DND-41 (cell line): Measurements from ENCODE around the gene GLIS2.

Source experiments
- ATAC-seq: fragments of 200-7000 bp; cut with Tn5 transposase; 3 replicates; pipeline ENCODE4 v1.9.1; 2021; ENCODE audit warnings: low read depth; ENCODE audit not compliant: insufficient read depth
- DNase-seq: peaks from one replicate; pipeline ENCODE4 v3.0.0-alpha.2; 2020
- H2AFZ ChIP-seq: 2 replicates; pipeline ENCODE4 v1.6.0; 2012; ENCODE audit warnings: low read depth, low read length
- H3K27ac ChIP-seq: 2 replicates; pipeline ENCODE4 v1.5.1; 2012; ENCODE audit warnings: low read length, inconsistent platforms
- H3K27me3 ChIP-seq: fragments of 200-600 bp; sonication (generic); 2 replicates; pipeline ENCODE4 v1.6.0; 2012; ENCODE audit warnings: low read length, mild to moderate bottlenecking, inconsistent platforms; ENCODE audit not compliant: insufficient read depth, poor library complexity
- H3K36me3 ChIP-seq: 2 replicates; pipeline ENCODE4 v1.5.1; 2012; ENCODE audit warnings: low read length, inconsistent platforms; ENCODE audit not compliant: insufficient read depth
- H3K4me1 ChIP-seq: 2 replicates; pipeline ENCODE4 v1.5.1; 2012; ENCODE audit warnings: mild to moderate bottlenecking, low read length; ENCODE audit not compliant: insufficient read depth
- H3K4me2 ChIP-seq: 2 replicates; pipeline ENCODE4 v1.6.0; 2012; ENCODE audit warnings: mild to moderate bottlenecking, moderate library complexity, low read length, inconsistent platforms; ENCODE audit not compliant: insufficient read depth
- H3K4me3 ChIP-seq, 2 experiments: fragments of 200-600 bp in 1 of 2; shearing (Covaris generic) in 1 of 2; 2 replicates each; pipeline ENCODE4 v1.5.1; 2012 to 2016; ENCODE audit warnings: inconsistent platforms in 2 of 2, low read length in 2 of 2, mild to moderate bottlenecking in 2 of 2, low read depth in 1 of 2, moderate library complexity in 1 of 2
- H3K79me2 ChIP-seq: 2 replicates; pipeline ENCODE4 v1.6.0; 2012; ENCODE audit warnings: low read length, inconsistent platforms; ENCODE audit not compliant: insufficient read depth
- H3K9ac ChIP-seq: 2 replicates; pipeline ENCODE4 v1.6.0; 2012; ENCODE audit warnings: low read depth, mild to moderate bottlenecking, inconsistent platforms, low read length, moderate library complexity
- H3K9me3 ChIP-seq: 2 replicates; pipeline ENCODE4 v1.5.1; 2012; ENCODE audit warnings: low read length, moderate library complexity, mild to moderate bottlenecking, inconsistent platforms; ENCODE audit not compliant: insufficient read depth, severe bottlenecking
- H4K20me1 ChIP-seq: 2 replicates; pipeline ENCODE4 v1.6.0; 2012; ENCODE audit warnings: low read length; ENCODE audit not compliant: insufficient read depth
- EZH2 ChIP-seq: IDR thresholded peaks from 3 replicates; pipeline ENCODE4 v1.6.1; 2012; ENCODE audit warnings: borderline replicate concordance, low read depth, mild to moderate bottlenecking, moderate library complexity, low read length, inconsistent platforms; ENCODE audit not compliant: severe bottlenecking
- TF ChIP-seq, protein P1 (sequence below): IDR thresholded peaks from 2 replicates; pipeline ENCODE4 v1.5.1; 2012; ENCODE audit warnings: borderline replicate concordance, low read length, moderate library complexity, mild to moderate bottlenecking; ENCODE audit not compliant: poor library complexity, severe bottlenecking; ENCODE audit errors: extremely low read depth

Gene GLIS2

DNA sequence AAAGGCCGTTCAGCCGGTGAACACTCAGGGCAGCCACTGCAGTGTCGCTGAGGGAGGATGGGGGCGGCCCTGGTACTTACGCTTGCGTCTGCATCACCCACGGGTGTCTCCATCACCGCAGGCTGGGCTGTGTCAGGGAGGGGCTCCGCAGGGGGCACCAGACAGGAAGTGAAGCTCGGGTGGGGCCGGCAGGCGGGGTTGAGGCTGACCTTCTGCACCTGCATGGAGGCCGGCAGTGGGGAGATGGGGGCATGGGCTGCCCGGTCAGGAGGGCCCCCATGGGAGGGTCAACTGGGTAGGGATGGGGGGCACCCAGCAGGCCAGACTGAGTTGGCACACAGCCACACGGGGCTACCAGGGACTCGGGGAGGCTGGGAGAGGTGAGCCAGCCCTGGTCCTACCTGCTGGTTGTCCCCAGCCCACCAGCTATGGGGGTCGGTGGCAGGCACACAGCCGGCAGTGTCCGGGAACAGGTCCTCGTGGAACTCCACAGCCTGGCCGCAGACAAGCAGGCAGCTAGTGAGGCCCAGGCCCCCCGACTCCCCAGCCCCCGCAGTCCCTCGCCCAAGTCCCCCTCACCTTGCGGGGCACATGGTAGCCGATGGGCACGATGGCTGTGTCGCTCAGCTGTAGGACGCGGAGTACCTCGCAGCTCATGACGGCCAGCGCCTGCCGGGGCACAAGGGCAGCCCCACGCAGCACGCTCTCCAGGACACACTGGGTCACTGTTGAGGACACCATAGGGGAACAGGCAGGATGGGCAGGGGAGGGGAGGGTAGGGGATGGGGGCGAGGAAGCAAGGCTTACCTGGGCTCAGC, 48.5 kb downstream of the GLIS2 start:
- Histone ChIP-seq H3K4me3 (no peak overlapping the region), H3K79me2 (no peaks in the 10 kb centered on the region), H4K20me1 (peaks cover 22% of the 10 kb centered on the region), H3K4me1 (no peaks in the 10 kb centered on the region), H3K9ac (no peak overlapping the region), H3K9me3 (no peaks in the 10 kb centered on the region), H3K27me3 (no peaks in the 10 kb centered on the region), H3K36me3 (peaks cover 68% of the 10 kb centered on the region), H3K27ac (no peak overlapping the region), H2AFZ (no peak overlapping the region), H3K4me2 (no peak overlapping the region)
- TF ChIP-seq, protein P1, sequence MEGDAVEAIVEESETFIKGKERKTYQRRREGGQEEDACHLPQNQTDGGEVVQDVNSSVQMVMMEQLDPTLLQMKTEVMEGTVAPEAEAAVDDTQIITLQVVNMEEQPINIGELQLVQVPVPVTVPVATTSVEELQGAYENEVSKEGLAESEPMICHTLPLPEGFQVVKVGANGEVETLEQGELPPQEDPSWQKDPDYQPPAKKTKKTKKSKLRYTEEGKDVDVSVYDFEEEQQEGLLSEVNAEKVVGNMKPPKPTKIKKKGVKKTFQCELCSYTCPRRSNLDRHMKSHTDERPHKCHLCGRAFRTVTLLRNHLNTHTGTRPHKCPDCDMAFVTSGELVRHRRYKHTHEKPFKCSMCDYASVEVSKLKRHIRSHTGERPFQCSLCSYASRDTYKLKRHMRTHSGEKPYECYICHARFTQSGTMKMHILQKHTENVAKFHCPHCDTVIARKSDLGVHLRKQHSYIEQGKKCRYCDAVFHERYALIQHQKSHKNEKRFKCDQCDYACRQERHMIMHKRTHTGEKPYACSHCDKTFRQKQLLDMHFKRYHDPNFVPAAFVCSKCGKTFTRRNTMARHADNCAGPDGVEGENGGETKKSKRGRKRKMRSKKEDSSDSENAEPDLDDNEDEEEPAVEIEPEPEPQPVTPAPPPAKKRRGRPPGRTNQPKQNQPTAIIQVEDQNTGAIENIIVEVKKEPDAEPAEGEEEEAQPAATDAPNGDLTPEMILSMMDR: no peak
- no peak for TF ChIP-seq EZH2
- ATAC-seq (no peak), DNase-seq (no peak)

DNA sequence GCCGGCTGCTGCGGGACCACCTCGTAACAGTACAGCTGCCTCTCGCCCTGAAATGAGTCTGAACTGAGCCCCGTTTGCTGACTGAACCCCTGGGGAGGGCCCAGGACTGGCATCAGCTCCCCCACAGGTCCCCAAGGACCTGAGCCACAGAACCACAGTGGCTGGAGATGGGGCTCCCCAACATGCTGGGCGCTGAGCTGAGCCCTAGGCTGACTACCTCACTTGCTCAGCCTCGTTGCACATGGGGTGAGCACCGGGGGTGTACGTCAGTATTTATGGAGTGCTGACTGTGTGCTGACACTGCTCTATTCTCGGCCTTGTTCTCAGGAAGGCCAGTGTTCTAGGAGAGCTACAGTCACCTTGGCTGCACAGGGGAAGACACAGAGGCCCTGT, 49.1 kb downstream of the GLIS2 start:
- no peak overlapping the region for H3K4me2 ChIP-seq
- H3K9me3 ChIP-seq: no peaks in the 10 kb centered on the region
- H2AFZ ChIP-seq: no peak overlapping the region
- no peaks in the 10 kb centered on the region for H3K27me3 ChIP-seq
- no peak overlapping the region for H3K9ac ChIP-seq
- H3K4me1 ChIP-seq: no peaks in the 10 kb centered on the region
- H3K27ac ChIP-seq: no peak overlapping the region
- peaks cover 64% of the 10 kb centered on the region for H3K36me3 ChIP-seq
- DNase-seq (no peak), ATAC-seq (no peak)
- no peaks in the 10 kb centered on the region for H3K79me2 ChIP-seq
- TF ChIP-seq, protein P1: no peak
- TF ChIP-seq EZH2: no peak
- no peak overlapping the region for H3K4me3 ChIP-seq
- H4K20me1 ChIP-seq: peaks cover 22% of the 10 kb centered on the region

DNA sequence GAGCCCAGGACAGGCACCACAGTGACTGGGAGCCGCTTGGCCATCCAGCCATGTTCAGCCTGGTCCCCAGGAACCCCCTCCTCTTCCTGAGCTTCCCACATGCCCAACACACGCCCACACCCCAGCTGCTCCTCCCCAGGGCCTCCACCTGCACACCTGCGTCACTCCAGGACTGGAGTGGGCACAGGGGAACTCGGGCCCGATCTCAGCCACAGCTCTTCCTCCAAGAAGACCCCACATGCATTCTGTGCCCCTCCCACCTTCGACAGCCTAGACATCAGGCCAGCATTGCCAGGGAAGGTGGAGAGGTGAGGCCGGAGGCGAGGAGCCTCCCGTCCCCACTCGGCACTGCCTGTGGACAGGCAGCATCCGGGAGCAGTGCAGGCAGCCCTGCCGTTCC, 49.7 kb downstream of the GLIS2 start:
- Histone ChIP-seq H3K9me3 (no peaks in the 10 kb centered on the region), H3K9ac (no peak overlapping the region), H3K27me3 (no peaks in the 10 kb centered on the region), H2AFZ (no peak overlapping the region), H4K20me1 (peaks cover 24% of the 10 kb centered on the region), H3K27ac (no peak overlapping the region), H3K4me1 (no peaks in the 10 kb centered on the region), H3K79me2 (no peaks in the 10 kb centered on the region), H3K36me3 (peaks cover 59% of the 10 kb centered on the region), H3K4me3 (no peak overlapping the region), H3K4me2 (no peak overlapping the region)
- ATAC-seq (no peak), DNase-seq (no peak)
- TF ChIP-seq, protein P1: no peak
- no peak for TF ChIP-seq EZH2
